HG03354 (cell line): Measurements from ENCODE around the gene MYO18B.
"Not testable (repeated sequence)": the region's sequence is repeated elsewhere in the genome, so short reads cannot be mapped to it uniquely, and the experiment has no call there.

Experiments
- ATAC-seq: cut with Tn5 transposase; IDR thresholded peaks from one replicate; pipeline ENCODE4 v1.9.1; 2021; ENCODE audit warnings: mild to moderate bottlenecking; ENCODE audit not compliant: unreplicated experiment, poor library complexity, severe bottlenecking

The MYO18B gene

DNA sequence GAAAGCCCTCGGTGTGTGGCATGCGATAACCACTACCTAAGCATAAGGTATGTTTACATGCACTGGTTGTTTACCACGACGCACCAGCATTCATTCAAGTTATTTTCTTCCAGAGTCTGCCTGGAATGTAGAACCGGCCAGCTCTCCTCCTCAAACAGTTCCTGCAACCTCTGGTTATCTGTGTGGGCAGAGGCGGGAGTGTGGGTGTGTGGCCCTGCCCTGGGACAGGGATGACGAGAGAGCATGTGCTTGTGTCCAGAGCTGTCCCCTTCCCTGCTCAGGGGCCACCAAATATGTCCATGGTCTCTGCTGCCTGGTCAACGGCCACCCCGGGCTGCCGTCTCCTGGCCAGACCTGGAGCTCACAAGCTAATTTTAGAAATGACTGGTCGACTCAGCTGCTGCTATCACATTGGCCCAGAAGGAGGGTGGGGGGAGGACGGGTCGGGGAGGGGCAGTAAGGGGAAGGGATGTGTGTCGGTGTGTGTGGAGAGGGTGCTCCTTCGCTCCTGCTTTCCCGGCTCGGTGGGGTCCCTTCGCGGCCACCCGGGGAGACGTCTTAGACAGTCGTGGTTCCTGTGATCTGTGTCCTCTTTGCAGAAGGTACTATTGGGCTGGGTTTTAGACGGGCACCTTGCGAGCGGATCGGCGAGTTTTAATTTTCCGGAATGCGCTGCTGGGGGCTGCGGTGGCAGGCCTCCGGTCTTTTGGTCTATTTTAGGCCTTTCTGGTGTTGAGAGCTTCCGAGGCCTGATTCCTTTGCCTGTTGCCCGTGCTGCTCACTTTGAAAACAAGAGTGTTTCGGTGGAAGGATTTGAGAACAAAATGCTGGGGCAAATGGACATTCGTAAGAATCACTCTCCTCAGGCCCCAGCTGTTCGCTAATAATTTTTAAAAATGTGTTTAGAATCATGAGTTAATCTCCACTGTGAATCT is at the start of gene MYO18B:
TSS of gene MYO18B (plus strand) at position 497 of the 935 bp plus-strand sequence. CDS start 18,905 bp downstream, outside the sequence.
- ATAC-seq, result no peak

DNA sequence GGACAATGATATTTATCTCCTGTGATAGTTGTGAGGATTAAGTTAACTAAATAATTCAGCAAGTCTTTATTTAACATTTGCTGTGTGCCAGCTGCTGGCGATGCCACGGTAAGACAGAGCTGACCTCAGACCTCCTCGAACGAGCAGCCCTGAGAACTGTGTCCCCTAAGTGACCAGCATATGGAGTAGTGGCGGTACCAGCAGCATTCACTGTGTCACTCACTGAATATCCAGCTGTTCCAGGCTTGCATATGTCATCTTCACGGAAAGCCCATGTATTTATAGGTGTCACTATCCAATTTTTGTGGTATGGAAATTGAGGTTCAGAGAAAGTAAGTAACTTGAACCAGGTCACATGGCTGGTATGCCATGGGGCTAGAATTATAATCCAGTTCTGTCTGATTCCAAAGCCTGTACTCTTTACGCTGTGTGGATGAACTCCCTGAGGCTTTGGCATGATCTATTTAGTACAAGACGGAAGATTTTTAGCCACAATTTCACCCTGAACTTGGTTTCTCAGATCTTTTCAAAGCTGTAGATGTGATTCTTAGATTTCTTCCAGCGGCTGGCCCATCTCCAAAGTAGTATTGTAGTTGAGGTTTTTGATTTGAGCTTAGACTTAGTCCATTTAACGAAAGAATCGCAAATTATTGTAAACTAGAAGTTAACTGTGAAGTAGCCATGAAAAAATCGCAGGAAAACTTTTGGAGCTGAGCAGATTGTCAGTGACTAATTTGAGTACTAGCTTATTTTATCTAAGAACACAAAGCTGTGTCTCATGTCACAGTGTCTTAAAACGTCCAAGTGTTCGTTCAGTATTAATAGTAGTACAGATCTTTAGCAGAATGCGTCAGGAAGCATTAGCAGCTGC is 49.4 kb upstream of the MYO18B start:
- ATAC-seq, result no peak

- no peak for ATAC-seq
Measured at GRCh38 chr22:25693268-25693565, 48.8 kb upstream of the MYO18B start.

DNA sequence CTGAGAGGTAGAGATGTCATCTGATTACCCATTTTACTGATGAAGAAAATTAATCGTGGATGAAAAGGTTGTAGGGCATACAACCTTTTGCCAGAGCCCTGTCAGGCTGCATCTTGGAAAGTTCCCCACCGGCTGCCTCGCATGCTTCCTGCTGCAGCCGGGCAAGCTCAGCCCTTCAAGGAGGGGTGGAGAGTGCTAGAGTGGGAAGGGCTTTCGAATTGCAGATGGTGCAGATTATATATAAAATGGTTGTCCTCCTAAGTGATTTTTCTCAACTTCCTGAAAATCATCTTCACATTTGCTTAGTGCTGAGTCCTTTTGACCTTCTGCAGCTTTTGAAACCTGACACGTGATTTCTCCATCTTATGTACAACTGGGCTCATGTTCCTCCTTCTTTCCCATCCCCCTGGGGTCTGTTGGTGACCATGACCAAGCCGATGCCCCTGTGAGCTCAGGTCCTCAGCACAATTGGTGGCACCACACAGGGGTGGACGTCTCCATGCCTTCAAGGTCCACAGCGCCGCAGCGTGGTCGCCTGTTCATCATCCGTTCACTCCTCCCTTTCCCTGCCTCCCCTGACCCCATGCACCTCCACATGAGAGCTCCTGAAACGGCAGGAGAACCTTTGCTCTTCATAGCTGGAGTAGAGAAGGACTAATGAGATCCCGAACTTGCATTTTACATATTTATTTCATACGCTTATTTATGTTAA is 47.6 kb upstream of the MYO18B start:
- ATAC-seq, result no peak

DNA sequence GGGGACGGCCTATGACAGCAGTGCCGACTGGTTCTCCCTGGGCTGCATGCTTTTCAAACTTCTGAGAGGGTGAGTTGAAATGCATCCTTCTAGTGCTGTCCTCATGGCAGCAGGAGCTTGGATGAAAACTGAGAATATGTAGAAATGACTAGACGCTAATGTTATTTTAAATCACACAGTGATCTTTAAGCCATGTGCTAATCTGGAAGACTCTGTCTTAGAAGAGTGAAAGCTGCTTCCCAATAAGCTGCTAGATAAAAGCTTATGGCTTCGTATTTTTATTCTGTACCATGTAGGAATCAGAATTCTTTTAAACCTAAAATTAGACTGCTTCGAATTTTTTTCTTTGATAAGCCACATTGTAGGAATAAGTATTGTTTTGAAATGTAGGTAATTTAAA is 46.8 kb upstream of the MYO18B start:
- ATAC-seq, result no peak

DNA sequence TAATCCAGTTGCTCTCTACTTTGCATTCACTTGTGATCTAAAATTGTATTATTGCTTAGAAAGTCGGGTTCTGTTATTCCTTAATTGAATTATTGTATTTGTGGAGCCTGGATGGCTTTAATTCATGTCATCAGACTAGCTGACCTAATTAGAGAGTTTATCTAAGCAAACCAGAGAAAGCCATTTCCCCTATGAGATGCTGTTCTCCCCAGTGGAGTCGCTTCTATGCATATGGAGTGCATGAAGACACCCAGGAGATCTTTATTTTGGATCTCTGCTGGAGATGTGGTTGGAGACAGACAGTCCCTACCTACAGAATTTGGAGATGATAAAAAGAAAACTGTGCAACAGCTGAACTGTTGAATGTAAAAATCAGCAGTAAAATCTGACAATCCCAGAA is 45.2 kb upstream of the MYO18B start:
- ATAC-seq, result no peak

- ATAC-seq, result no peak
Measured at GRCh38 chr22:25697181-25697664, 44.8 kb upstream of the MYO18B start.

- ATAC-seq, result no peak
Measured at GRCh38 chr22:25697978-25698377, 44.0 kb upstream of the MYO18B start.

DNA sequence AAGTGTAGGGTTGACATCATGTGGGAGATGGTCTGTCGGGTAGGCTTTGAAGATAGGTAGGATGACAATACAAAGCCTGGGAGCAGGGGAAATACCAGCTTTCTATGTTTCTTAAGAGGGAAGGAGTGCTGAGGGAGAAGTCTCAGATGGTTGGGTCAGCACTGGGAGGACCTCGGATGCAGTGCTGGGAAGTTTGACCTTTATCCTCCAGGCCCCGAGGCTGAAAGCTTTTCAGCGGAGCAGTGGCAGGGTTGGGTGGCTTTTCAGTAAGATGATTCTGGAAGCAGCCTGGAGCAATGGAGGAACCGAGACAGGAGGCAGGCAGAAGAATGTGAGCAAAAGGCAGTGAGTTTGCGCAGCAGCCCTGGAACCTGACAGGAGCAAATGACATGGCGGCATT is 43.5 kb upstream of the MYO18B start:
- ATAC-seq, result no peak

DNA sequence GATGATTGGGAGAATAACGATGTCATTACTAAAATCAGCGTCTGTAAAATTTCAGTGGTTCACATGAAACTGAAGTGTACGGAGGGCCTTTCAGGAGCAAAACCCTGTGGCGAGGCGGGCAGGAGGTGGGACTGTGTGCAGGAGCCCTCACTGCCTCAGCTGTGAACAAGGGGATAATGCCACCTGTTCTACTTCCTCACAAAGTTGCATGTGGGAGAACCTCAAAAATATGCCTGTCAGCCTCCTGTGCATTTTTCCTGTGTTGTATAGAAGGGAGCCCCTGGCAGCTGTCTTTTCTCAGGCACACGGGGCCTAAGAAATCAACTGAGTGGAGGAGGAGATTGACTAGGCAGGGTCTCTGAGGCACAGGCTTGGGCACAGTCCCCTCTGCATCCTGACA is 43.0 kb upstream of the MYO18B start:
- ATAC-seq, result no peak

- no peak for ATAC-seq
Measured at GRCh38 chr22:25701056-25701780, 40.8 kb upstream of the MYO18B start.

DNA sequence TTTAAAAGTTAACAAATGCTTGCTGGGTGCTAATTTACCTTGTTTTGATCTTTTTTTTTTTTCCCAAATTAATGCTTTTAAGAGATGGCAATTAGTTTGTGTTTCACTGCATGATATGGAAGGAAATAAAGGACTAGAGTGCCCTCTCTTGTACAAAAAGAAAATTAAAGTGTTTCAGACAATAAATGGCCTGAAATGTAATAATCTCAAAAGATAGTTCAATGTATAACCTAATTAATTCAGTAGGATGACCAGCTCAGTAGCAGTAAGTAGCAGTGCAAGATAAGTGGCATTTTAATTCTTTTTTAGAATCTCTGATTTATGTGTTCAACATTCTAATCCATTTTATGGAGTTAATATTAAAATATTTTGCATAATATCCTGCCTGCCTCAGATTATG is 39.9 kb upstream of the MYO18B start:
- no peak for ATAC-seq

DNA sequence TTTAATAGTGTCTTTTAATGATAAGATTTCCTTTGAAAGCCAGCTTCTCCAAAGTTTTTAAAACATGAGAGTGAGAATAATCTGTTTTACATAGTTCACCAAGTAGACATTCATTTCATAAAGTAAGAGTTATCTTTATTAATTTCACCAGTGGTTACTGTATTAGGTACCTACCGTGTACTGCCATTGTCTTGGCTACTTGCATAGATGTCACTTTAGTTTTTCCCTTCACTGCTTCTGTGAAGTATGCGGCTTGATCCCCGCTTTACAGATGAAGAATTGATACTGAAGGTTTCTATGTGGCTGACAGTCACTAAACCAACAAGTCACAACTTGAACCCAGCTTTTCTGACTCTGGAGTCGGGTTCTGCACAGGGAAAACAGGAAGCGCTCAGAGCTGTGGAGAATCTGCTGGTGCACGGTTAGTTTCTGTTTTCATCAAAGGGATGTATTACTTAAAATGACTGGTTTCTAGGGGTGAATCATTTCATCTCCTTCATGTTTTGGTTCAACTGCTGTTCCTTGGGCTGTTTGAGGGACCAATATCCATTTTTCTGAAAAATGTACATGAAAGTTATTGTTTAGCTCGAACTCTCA is 39.3 kb upstream of the MYO18B start:
- ATAC-seq, result no peak

DNA sequence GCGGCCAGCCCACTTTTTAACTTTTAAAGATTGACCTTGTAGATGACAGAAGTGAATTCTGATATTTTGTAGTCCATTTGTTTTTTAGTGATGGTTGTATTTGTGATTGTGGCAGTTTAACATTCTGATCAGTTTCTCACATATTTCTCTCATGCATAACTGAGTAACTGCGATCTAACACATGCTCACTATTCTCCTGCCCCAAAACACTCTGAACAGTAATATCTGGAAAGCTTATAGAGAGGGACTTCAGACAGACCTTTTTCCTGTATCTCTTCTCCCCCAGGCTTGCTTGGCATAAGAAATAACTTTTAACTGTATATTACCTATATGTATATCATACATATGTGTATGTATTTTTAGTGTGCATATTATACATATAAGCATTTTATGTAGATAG is 37.3 kb upstream of the MYO18B start:
- no peak for ATAC-seq

GRCh38 chr22:25706197-25706596 is 35.8 kb upstream of the MYO18B start:
- no peak for ATAC-seq

DNA sequence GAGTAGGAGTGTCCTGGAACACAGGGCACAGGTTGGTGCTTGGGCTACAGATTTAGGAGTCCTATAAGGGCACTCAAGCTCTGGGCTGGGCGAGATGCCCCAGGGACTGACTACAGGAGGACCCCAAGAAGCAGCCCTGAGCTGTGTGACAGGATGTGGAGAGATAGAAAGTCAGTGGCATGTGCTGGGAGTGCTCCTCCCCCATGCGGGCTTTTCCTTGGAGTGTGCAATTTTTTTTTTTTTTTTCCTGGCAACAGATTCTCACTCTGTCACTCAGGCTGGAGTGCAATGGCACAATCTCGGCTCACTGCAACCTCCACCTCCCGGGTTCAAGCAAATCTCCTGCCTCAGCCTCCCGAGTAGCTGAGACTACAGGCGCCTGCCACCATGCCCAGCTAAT is 33.6 kb upstream of the MYO18B start:
- not testable (repeated sequence) for ATAC-seq

DNA sequence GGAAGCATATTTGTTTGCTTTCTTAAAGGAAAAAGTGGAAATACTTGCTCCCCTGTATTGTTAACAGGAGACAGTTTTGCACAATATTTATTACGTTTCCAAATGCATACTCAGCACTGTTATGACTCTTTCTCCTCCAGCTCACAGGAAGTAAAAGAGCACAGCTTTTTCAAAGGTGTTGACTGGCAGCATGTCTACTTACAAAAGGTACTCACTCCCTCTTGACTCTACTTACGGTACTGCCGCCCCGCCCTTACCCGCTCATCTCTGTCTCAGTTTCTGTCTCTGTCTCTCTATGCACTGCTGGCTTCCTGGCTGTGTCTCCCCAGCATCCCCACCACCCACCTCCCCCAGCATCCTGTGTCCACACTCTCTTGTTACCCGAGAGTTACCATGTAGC is 32.2 kb upstream of the MYO18B start:
- no peak for ATAC-seq

DNA sequence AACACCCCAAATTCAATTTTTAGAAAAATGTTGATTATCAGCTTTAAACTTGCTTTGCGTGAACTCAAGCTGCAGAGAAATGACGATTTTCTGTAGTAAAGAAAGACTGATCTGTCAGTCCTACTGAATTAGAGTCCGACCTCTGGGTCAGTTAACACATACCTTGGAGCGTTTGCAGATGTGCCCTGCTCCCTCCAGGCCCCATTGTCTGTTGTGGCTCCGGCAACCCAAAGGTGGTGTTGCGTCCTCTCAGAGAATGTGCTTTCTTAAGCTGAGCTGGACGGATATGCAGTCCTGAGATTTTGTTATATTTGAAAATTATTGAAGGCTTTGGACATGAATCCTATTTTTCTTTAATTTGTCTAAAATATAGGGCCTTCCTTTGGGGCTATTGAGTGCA is 31.5 kb upstream of the MYO18B start:
- ATAC-seq, result no peak

GRCh38 chr22:25711491-25711890 is 30.5 kb upstream of the MYO18B start:
- no peak for ATAC-seq
